Dermis lymphatic vessel endothelial cell (primary cell): ENCODE measurements around the gene NPC1L1. TPM values are rescaled to one million over a fixed set of nuclear protein-coding genes. Genes with fewer than 3 reads are reported as not detected.

ENCODE experiments used
- total RNA-seq: library from RNA; depleted of rRNA; stranded (reverse); fragments of >200 nt; gene quantifications from 2 replicates; pipeline ENCODE4 v1.2.1, GENCODE V29; 2014

Gene NPC1L1, protein sequence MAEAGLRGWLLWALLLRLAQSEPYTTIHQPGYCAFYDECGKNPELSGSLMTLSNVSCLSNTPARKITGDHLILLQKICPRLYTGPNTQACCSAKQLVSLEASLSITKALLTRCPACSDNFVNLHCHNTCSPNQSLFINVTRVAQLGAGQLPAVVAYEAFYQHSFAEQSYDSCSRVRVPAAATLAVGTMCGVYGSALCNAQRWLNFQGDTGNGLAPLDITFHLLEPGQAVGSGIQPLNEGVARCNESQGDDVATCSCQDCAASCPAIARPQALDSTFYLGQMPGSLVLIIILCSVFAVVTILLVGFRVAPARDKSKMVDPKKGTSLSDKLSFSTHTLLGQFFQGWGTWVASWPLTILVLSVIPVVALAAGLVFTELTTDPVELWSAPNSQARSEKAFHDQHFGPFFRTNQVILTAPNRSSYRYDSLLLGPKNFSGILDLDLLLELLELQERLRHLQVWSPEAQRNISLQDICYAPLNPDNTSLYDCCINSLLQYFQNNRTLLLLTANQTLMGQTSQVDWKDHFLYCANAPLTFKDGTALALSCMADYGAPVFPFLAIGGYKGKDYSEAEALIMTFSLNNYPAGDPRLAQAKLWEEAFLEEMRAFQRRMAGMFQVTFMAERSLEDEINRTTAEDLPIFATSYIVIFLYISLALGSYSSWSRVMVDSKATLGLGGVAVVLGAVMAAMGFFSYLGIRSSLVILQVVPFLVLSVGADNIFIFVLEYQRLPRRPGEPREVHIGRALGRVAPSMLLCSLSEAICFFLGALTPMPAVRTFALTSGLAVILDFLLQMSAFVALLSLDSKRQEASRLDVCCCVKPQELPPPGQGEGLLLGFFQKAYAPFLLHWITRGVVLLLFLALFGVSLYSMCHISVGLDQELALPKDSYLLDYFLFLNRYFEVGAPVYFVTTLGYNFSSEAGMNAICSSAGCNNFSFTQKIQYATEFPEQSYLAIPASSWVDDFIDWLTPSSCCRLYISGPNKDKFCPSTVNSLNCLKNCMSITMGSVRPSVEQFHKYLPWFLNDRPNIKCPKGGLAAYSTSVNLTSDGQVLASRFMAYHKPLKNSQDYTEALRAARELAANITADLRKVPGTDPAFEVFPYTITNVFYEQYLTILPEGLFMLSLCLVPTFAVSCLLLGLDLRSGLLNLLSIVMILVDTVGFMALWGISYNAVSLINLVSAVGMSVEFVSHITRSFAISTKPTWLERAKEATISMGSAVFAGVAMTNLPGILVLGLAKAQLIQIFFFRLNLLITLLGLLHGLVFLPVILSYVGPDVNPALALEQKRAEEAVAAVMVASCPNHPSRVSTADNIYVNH (N-terminal part only)
- not detected in 2 replicates for total RNA-seq

GRCh38 chr7:44541028-44541869 lies at the start of gene NPC1L1:
NPC1L1 (minus strand) TSS chr7:44541330; CDS start chr7:44541259, 71 bp downstream.

GRCh38 chr7:44581879-44582603 lies 40.9 kb upstream of the NPC1L1 start, which contains the start of gene TMED4:
TMED4 (minus strand) TSS chr7:44582231; CDS start chr7:44582206, 25 bp downstream.

DNA sequence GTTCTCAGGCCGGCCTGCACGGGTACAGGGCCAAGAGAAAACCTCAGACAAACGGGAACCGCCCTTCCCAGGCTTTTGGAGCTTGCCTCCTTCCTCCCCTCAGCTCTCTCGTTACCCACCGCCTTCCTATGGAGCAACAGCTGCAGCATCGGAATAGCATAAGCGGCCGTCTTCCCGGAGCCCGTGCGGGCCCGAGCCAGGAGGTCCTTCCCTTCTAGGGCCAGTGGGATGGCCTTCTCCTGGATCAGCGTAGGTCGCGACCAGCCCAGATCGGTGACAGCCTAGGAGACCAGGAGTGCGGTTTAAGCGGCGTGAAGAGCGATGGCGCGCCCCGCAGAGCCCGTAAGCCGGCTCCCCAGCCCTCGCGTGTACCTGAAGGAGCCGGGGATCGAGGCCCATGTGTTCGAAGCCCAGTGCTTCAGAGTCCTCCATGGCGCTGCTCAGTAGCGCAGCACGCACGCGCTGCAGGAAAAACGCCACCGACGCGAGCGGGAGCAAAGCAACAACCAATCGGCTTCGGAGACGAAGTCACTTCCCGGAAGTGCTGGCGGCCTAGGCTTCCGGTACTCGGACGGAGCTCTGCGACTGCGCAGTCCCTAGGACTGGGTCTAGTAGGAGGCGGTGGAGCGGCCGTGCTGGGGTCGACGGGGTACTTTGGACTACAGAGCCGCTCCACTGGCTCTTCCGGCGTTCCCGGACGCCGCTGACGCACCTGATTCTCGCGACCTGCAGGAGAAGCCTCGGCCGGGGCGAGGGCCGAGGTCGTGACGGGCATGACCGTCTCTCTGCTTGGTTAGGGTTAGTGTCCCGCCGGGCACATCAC lies 32.5 kb upstream of the NPC1L1 start, which contains the start of gene DDX56:
TSS of gene DDX56 (minus strand) at position 445 of the 823 bp plus-strand sequence. CDS start at position 432, 13 bp downstream.

GRCh38 chr7:44490351-44491200 lies 50.6 kb downstream of the NPC1L1 start, which contains the start of gene NUDCD3:
NUDCD3 (minus strand) TSS chr7:44490658; CDS start chr7:44490600, 58 bp downstream.

Other genes starting within 250 kb of the NPC1L1 start
- gene CAMK2B, start 215.7 kb downstream of the NPC1L1 start, total RNA-seq: under 0.01 TPM in 1 of 2 replicates, not detected in the other
- 70.8 and 85.8 TPM in 2 replicates for gene NUDCD3, start 50.7 kb downstream of the NPC1L1 start, total RNA-seq
- 36.3 and 43.3 TPM in 2 replicates for gene DDX56, start 32.6 kb upstream of the NPC1L1 start, total RNA-seq
- 56.3 and 66.9 TPM in 2 replicates for gene TMED4, start 40.9 kb upstream of the NPC1L1 start, total RNA-seq
- 35.1 and 36.5 TPM in 2 replicates for gene OGDH, start 65.3 kb upstream of the NPC1L1 start, total RNA-seq
- gene ZMIZ2, start 207.5 kb upstream of the NPC1L1 start, total RNA-seq: 5.8 and 6.6 TPM in 2 replicates